ENCODE results near the gene PIMREG.
A peak's percentile ranks its signal among the peaks of the same experiment; 100 is the strongest.

Gene PIMREG

GRCh38 chr17:6442775-6443174 lies 1.5 kb upstream of the PIMREG start:
- Histone ChIP-seq H3K4me1 (ENCODE audit: control insufficient read depth, insufficient read depth, low read length) (peaks cover 18% of the 10 kb centered on the region), H3K9ac (ENCODE audit: low read depth, low read length) (no peak overlapping the region), H3K36me3 (ENCODE audit: insufficient read depth, low read length) (peaks cover 7% of the 10 kb centered on the region), H3K4me2 (ENCODE audit: low read length) (no peak overlapping the region), H3K27me3 (ENCODE audit: control insufficient read depth, insufficient read depth, low read length) (peaks cover 2% of the 10 kb centered on the region), H3K4me3 (ENCODE audit: low read length) (no peak overlapping the region), H3K9me3 (replicated peaks; ENCODE audit: low read length) (no peaks in the 10 kb centered on the region)

GRCh38 chr17:6444571-6445335 lies 498 bp downstream of the PIMREG start:
- H3K9me3 ChIP-seq (replicated peaks; ENCODE audit: low read length): no peaks in the 10 kb centered on the region
- H3K4me1 ChIP-seq (ENCODE audit: control insufficient read depth, insufficient read depth, low read length): peaks cover 18% of the 10 kb centered on the region
- H3K27me3 ChIP-seq (ENCODE audit: control insufficient read depth, insufficient read depth, low read length): no peaks in the 10 kb centered on the region
- H3K9ac ChIP-seq (ENCODE audit: low read depth, low read length): peak overlapping the region; percentile 79
- H3K4me3 ChIP-seq (ENCODE audit: low read length): peak overlapping the region; percentile 90
- H3K36me3 ChIP-seq (ENCODE audit: insufficient read depth, low read length): peaks cover 10% of the 10 kb centered on the region
- H3K4me2 ChIP-seq (ENCODE audit: low read length): peak overlapping the region; percentile 100

GRCh38 chr17:6446516-6447100 lies 2.4 kb downstream of the PIMREG start:
- Histone ChIP-seq H3K4me2 (ENCODE audit: low read length) (no peak overlapping the region), H3K9ac (ENCODE audit: low read depth, low read length) (no peak overlapping the region), H3K36me3 (ENCODE audit: insufficient read depth, low read length) (peaks cover 10% of the 10 kb centered on the region), H3K9me3 (replicated peaks; ENCODE audit: low read length) (no peaks in the 10 kb centered on the region), H3K4me3 (ENCODE audit: low read length) (no peak overlapping the region), H3K27me3 (ENCODE audit: control insufficient read depth, insufficient read depth, low read length) (no peaks in the 10 kb centered on the region), H3K4me1 (ENCODE audit: control insufficient read depth, insufficient read depth, low read length) (peaks cover 18% of the 10 kb centered on the region)

GRCh38 chr17:6448473-6448872 lies 4.2 kb downstream of the PIMREG start:
- H3K27me3 ChIP-seq (ENCODE audit: control insufficient read depth, insufficient read depth, low read length): no peaks in the 10 kb centered on the region
- no peak overlapping the region for H3K4me3 ChIP-seq (ENCODE audit: low read length)
- no peak overlapping the region for H3K9ac ChIP-seq (ENCODE audit: low read depth, low read length)
- H3K4me1 ChIP-seq (ENCODE audit: control insufficient read depth, insufficient read depth, low read length): peaks cover 15% of the 10 kb centered on the region
- H3K9me3 ChIP-seq (replicated peaks; ENCODE audit: low read length): no peaks in the 10 kb centered on the region
- H3K36me3 ChIP-seq (ENCODE audit: insufficient read depth, low read length): peaks cover 10% of the 10 kb centered on the region
- no peak overlapping the region for H3K4me2 ChIP-seq (ENCODE audit: low read length)

GRCh38 chr17:6449307-6449706 lies 5.1 kb downstream of the PIMREG start:
- Histone ChIP-seq H3K4me3 (ENCODE audit: low read length) (no peak overlapping the region), H3K9me3 (replicated peaks; ENCODE audit: low read length) (no peaks in the 10 kb centered on the region), H3K4me1 (ENCODE audit: control insufficient read depth, insufficient read depth, low read length) (peaks cover 12% of the 10 kb centered on the region), H3K4me2 (ENCODE audit: low read length) (no peak overlapping the region), H3K27me3 (ENCODE audit: control insufficient read depth, insufficient read depth, low read length) (no peaks in the 10 kb centered on the region), H3K36me3 (ENCODE audit: insufficient read depth, low read length) (peaks cover 10% of the 10 kb centered on the region), H3K9ac (ENCODE audit: low read depth, low read length) (no peak overlapping the region)

- H3K4me1 ChIP-seq (ENCODE audit: control insufficient read depth, insufficient read depth, low read length): no peaks in the 10 kb centered on the region
- no peak overlapping the region for H3K4me2 ChIP-seq (ENCODE audit: low read length)
- no peak overlapping the region for H3K9ac ChIP-seq (ENCODE audit: low read depth, low read length)
- peaks cover 9% of the 10 kb centered on the region for H3K36me3 ChIP-seq (ENCODE audit: insufficient read depth, low read length)
- H3K4me3 ChIP-seq (ENCODE audit: low read length): no peak overlapping the region
- no peaks in the 10 kb centered on the region for H3K27me3 ChIP-seq (ENCODE audit: control insufficient read depth, insufficient read depth, low read length)
- no peaks in the 10 kb centered on the region for H3K9me3 ChIP-seq (replicated peaks; ENCODE audit: low read length)
Measured at GRCh38 chr17:6450926-6451832, 6.9 kb downstream of the PIMREG start.

GRCh38 chr17:6452471-6453266 lies 8.4 kb downstream of the PIMREG start:
- Histone ChIP-seq H3K4me1 (ENCODE audit: control insufficient read depth, insufficient read depth, low read length) (peaks cover 8% of the 10 kb centered on the region), H3K27me3 (ENCODE audit: control insufficient read depth, insufficient read depth, low read length) (no peaks in the 10 kb centered on the region), H3K9ac (ENCODE audit: low read depth, low read length) (no peak overlapping the region), H3K9me3 (replicated peaks; ENCODE audit: low read length) (no peaks in the 10 kb centered on the region), H3K4me2 (ENCODE audit: low read length) (no peak overlapping the region), H3K36me3 (ENCODE audit: insufficient read depth, low read length) (peaks cover 3% of the 10 kb centered on the region), H3K4me3 (ENCODE audit: low read length) (no peak overlapping the region)

GRCh38 chr17:6453279-6454024 lies 9.2 kb downstream of the PIMREG start:
- Histone ChIP-seq H3K27me3 (ENCODE audit: control insufficient read depth, insufficient read depth, low read length) (no peaks in the 10 kb centered on the region), H3K9ac (ENCODE audit: low read depth, low read length) (no peak overlapping the region), H3K4me2 (ENCODE audit: low read length) (no peak overlapping the region), H3K4me1 (ENCODE audit: control insufficient read depth, insufficient read depth, low read length) (peaks cover 8% of the 10 kb centered on the region), H3K4me3 (ENCODE audit: low read length) (no peak overlapping the region), H3K9me3 (replicated peaks; ENCODE audit: low read length) (no peaks in the 10 kb centered on the region), H3K36me3 (ENCODE audit: insufficient read depth, low read length) (peaks cover 3% of the 10 kb centered on the region)

GRCh38 chr17:6454495-6455320 lies 10.5 kb downstream of the PIMREG start:
- H3K36me3 ChIP-seq (ENCODE audit: insufficient read depth, low read length): no peaks in the 10 kb centered on the region
- H3K4me3 ChIP-seq (ENCODE audit: low read length): no peak overlapping the region
- peaks cover 8% of the 10 kb centered on the region for H3K4me1 ChIP-seq (ENCODE audit: control insufficient read depth, insufficient read depth, low read length)
- no peak overlapping the region for H3K4me2 ChIP-seq (ENCODE audit: low read length)
- no peaks in the 10 kb centered on the region for H3K27me3 ChIP-seq (ENCODE audit: control insufficient read depth, insufficient read depth, low read length)
- no peaks in the 10 kb centered on the region for H3K9me3 ChIP-seq (replicated peaks; ENCODE audit: low read length)
- H3K9ac ChIP-seq (ENCODE audit: low read depth, low read length): no peak overlapping the region

GRCh38 chr17:6455321-6455705 lies 11.1 kb downstream of the PIMREG start:
- no peak overlapping the region for H3K4me3 ChIP-seq (ENCODE audit: low read length)
- H3K9me3 ChIP-seq (replicated peaks; ENCODE audit: low read length): no peaks in the 10 kb centered on the region
- H3K9ac ChIP-seq (ENCODE audit: low read depth, low read length): no peak overlapping the region

More at GRCh38 chr17:6455321-6455705, 11.1 kb downstream of the PIMREG start:
- H3K4me1 ChIP-seq (ENCODE audit: control insufficient read depth, insufficient read depth, low read length): peaks cover 8% of the 10 kb centered on the region
- no peak overlapping the region for H3K4me2 ChIP-seq (ENCODE audit: low read length)
- no peaks in the 10 kb centered on the region for H3K36me3 ChIP-seq (ENCODE audit: insufficient read depth, low read length)
- no peaks in the 10 kb centered on the region for H3K27me3 ChIP-seq (ENCODE audit: control insufficient read depth, insufficient read depth, low read length)
